ENCODE results near the gene GOSR2.

GRCh38 chr17:46877466-46877865, 45.5 kb upstream of the GOSR2 start:
- TF ChIP-seq L3MBTL2 (conservative IDR thresholded peaks at IDR 0.05) = no peak
- TF ChIP-seq FOXA1 (IDR thresholded peaks at IDR 0.05) = no peak
- TF ChIP-seq ZNF384 (IDR thresholded peaks at IDR 0.05) = no peak
- no peak for TF ChIP-seq SP1 (IDR thresholded peaks at IDR 0.05)
- TF ChIP-seq TARDBP (IDR thresholded peaks at IDR 0.05) = no peak
- TF ChIP-seq FOXK2 (IDR thresholded peaks at IDR 0.05) = no peak
- no peak for TF ChIP-seq ELF4 (IDR thresholded peaks at IDR 0.05)
- TF ChIP-seq ARNT (IDR thresholded peaks at IDR 0.05) = no peak
- no peak for TF ChIP-seq BHLHE40 (IDR thresholded peaks at IDR 0.05; ENCODE audit: borderline replicate concordance)
- no peak for TF ChIP-seq HDGF (IDR thresholded peaks at IDR 0.05; ENCODE audit: borderline replicate concordance)
- no peak for TF ChIP-seq FOXM1 (IDR thresholded peaks at IDR 0.05; ENCODE audit: borderline replicate concordance)
- TF ChIP-seq CTBP1 (IDR thresholded peaks at IDR 0.05; ENCODE audit: borderline replicate concordance) = no peak
